HG03064 (cell line): ENCODE measurements around the gene PRR15.

Source experiments
- ATAC-seq: cut with Tn5 transposase; IDR thresholded peaks from one replicate; pipeline ENCODE4 v1.9.1; 2021; ENCODE audit warnings: low read depth; ENCODE audit not compliant: unreplicated experiment

The PRR15 gene

GRCh38 chr7:29607889-29608288, 44.3 kb downstream of the PRR15 start:
- ATAC-seq, result no peak

- no peak for ATAC-seq
These were observed 45.8 kb downstream of the PRR15 start for GRCh38 chr7:29609162-29610037.

- ATAC-seq, result no peak
These were observed 46.5 kb downstream of the PRR15 start for GRCh38 chr7:29610086-29610485.

DNA sequence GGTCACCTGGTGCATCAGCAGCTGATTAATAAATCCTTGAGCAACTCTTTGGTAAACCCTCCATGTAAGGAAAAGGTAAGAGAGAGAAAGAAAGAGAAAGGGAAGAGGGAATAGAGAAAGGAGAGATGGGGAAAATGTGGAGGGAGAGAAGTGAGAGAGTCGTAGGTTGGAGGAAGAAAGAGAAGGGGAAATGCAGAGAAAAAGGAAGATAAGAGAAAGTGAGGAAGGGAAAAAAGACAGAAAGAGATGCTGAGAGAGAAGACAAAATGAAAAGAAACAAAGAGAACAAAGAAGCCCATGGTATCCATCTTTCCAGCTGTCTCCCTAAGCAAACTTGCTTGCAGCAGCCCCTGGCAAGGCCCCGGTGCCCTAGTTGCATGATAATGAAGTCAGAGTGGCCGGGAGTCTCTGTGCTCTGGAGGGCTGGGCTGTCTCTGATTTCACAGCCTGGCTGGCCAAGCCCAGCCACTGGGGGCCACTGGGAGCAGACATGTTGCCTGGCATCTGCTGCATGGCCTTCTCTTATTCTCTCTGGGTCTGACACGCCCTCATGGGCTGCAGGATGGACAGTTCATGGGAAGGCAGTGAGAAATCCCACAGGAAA, 48.4 kb downstream of the PRR15 start:
- ATAC-seq, result no peak

DNA sequence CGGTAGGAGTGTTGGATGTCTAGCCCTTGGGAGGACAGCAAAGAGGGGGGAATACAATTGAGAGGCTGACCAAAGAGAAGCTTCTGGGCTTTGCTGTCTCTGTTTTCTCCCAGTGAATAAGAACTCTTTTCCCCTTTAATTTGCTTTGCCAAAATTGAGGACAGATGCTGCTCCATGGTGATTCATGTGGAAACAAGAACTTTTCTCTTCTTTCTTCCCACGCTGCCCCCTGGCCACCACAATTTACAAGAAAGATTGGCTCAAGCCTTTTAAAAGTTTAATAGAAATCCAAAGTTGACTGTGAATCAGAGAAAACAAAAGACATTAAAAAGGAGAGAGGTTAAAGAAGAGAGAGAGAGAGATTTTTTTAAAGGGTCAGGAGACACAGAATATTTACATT, 49.0 kb downstream of the PRR15 start:
- no peak for ATAC-seq

DNA sequence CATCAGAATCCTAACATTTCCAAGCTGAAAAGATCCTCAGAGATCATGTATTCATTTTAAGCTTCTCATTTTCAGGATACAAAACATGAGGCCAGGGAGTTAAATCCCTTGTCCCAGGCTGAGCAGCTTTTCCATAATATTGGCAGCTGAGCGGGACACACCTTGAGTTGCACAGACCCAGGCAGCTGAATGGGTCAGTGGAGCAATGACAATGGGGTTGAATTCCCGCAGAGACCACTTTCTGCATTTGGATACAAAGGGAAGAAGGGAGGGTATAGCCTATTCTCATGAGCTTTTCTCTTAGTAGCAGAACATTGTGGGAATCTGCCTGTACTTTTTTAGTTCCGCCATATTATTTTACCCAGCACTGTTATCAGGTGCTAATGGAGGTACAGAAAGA, 49.5 kb downstream of the PRR15 start:
- ATAC-seq, result no peak

- no peak for ATAC-seq
These were observed 50.6 kb downstream of the PRR15 start for GRCh38 chr7:29614229-29614628.
